Stimulated activated CD8-positive, alpha-beta memory T cell treated with anti-CD3 and anti-CD28 coated beads, Interleukin-2, amount 100 ng/mL, for 1 hour (primary cell): ENCODE measurements around the gene SCTR.

Experiments
- DNase-seq, 2 donors: peaks; one replicate each; pipeline ENCODE4 v3.0.0-alpha.2; 2020; ENCODE audit warnings: low read depth in 2 of 2

SCTR gene

DNA sequence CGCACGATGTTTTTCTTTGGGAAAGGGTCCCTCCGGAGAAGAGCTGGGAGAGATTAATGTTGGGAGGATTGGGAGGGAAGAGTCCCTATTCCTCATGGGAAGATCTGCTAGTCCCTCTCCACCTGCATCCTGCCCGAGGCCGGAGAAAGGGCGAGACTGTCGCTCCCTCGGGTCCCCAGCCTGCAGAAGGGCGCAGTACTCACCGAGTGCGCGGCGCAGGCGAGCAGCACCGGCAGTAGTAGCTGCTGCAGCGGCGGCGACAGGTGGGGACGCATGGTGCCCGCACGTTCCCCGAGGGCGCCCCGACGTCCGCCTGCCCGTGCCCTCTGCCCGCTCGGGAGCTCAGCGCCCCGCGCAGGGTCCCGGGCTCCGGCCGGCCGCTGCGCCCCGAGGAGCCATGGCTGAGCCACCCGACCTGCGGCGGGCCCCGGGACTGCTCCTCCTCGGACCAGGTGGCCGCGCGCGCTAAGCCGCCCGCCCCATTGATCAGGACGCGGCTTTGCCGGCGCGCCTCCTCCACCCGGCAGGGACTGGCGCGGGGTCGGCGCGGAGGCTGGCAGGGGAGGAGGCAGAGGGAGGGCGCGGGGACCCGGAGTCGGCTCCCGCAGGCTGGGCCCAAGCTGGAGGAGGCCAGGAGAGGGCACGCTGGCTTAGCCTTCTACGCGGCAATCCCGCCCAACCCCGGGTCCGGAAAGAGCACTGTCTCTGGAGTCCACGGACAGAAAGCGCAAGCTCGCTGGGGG lies at the start of gene SCTR:
SCTR (minus strand) TSS at position 532 of the 743 bp plus-strand sequence; CDS start at position 275, 257 bp downstream.
- no peak for DNase-seq

DNA sequence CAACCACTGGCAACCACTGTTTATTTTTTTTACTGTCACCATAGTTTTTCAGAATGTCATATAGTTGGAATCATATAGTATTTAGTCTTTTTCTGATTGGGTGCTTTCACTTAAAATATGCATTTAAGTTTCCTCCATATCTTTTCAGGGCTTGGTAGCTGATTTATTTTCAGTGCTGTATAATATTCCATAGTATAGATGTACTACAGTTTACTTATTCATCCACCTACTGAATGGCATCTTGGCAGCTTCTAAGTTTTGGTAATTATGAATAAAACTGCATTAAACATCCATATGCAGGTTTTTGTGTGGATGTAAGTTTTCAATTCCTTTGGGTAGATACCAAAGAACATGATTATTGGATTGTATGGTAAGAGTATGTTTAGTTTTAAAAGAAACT lies 43.0 kb upstream of the SCTR start:
- no peak for DNase-seq

DNA sequence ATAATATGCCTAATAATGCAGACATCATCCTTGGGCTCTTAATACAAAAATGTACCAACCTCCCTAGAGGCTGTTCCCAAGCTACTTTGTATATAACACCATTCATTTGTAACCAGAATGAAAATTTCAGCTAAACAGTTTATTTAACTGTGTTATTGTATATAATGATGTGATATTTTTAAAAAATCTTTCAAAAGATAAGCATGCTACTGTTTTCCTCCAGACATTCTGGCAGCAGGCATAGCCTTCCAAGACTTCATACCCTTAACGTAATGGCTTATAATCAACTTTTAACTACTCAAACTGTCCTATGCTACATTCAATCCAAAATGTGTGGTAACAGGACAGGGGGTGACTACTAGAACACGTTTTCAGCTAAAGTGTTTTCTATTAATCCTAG lies 41.2 kb upstream of the SCTR start:
- no peak for DNase-seq

DNA sequence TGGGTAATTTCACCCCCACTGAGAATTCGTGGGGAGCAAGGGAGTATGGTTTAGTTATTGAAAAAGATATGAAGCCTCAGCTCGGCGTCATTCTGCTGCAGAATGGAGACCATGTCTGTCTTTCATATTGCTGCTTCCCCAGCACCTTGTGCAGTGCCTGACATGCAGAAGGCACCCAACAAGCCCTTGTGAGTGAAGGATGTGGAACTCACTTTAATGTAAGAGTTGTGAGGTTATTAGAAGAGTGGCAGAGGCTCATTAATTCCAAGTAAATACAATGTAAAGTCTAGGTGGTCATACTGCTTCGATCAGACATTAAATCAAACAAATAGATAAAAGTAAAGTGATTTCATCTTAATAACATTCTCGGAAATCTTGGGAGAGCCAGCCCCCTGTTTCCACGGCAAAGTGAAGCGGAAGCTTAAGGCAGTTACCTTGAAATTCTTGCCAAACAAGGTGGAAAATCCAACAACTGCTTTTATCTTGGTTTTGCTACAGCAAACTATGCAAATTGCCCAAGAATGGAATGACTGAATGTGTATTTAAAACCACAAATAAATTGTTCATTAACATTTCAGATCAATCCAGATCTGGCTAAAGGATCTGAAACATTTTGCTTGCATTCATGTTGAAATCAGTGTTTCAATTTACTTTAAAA lies 29.5 kb upstream of the SCTR start:
- no peak for DNase-seq

DNA sequence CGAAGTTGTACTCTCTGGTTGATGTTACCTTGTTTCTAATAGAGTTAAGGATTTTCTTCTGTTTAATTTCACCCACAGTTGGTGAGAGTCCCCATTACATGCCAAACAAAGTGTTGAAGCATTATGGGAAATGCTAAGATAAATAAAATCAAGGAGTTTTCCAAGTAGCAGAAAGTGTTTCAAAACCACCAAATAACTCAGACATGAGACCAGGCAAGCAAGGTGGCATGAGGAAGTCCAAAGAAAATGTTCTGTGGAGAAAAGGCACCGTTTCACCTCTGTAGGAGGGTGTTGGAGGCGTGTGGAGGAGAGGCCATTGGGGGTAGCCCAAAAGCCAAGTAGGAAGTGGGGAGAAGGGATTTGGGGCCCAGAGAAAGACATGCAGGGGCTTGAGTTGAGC lies 28.6 kb upstream of the SCTR start:
- DNase-seq, result no peak

DNA sequence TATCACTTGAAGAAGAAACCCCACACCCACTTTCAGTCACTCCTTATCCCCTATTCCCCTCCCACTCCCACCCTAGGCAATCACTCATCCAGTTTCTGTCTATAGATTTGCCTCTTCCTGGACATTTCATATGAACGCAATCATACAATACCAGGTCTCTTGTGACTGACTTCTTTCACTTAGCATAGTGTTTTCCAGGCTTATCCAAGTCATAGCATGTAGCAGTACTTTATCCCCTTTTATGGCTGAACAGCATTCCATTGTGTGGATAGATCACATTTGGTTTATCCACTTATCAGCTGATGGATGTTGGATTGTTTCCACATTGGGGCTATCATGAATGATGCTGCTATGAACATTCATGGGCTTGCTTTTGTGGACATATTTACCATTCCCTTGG lies 26.6 kb upstream of the SCTR start:
- no peak for DNase-seq

DNA sequence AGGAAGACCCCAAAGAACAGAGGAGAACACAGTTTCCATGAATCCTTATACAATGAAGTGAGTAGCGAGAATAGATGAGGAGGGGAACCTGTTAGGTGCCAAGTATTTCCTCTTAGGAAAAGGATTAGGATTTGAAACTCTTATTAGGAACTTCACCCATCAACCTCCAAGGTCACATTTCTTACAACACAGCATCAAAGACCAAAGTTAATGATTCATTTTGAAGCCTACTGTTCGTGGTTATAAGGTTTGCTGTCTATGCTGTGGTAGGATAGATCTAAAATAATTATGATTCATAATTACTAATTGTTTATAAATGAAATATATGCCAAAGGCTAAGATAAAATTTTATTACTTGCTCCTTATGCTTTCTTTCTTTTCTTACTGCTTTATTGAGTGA lies 26.1 kb upstream of the SCTR start:
- no peak for DNase-seq

DNA sequence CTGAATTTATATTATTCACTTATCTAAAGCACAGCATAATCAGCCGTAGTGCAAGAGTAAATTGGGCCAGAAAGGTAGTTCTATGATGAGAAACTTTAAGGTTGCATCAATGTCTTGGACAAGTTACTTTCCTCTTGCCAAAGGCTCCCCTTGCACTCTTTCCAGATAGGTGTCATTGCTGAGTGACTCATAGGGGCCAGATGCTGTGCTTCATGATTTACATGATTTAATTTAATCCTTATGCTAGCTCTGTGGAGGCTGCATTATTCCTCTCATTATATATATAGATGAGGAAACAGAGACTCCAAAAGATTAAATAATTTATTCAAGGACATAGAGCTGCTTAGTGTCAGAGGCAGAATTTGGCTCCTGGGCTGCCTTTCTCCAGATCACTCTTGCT lies 25.0 kb upstream of the SCTR start:
- no peak for DNase-seq

DNA sequence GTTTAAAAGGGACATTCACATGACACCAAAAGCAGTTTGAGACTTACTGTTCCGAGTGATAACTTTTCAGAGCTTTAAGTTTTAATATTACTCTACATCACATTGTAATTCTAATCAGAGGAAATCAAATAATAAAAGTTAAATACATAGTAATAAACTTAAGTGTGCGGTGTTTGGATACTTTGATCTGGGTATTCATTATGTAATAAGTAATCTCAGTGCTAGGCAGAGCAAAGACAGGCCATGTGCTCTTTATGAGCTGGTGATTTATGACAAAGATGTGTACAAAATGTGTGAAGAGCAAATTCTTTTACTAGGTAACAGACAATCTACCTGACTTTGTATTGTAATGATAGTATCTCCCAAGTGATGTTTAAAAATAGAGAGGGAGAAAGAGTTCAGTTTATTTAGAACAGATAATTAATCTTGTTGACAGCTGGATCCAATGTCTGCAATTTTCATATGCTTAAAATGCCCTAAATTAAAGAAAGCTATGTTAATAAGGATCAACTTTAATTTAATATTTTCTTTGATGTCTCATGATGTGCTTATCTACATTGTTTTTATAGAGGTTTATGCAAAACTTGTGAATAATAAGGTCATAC lies 24.3 kb upstream of the SCTR start:
- no peak for DNase-seq

DNA sequence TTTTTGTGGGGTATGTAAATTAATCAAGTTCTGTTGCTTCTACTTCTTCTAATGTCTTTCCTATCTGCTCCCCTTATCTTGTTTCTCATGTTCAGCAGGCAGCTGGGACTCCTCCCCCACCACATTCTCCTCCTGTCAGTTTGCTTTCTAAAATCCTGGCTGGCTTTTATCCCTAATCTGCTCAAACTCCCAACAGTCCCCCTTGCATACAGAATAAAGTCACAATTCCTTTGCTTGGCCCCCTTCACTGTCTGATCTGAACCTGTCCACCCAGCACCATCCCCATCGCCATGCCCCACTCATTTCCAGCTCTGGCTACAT lies 22.1 kb upstream of the SCTR start:
- DNase-seq, result no peak

DNA sequence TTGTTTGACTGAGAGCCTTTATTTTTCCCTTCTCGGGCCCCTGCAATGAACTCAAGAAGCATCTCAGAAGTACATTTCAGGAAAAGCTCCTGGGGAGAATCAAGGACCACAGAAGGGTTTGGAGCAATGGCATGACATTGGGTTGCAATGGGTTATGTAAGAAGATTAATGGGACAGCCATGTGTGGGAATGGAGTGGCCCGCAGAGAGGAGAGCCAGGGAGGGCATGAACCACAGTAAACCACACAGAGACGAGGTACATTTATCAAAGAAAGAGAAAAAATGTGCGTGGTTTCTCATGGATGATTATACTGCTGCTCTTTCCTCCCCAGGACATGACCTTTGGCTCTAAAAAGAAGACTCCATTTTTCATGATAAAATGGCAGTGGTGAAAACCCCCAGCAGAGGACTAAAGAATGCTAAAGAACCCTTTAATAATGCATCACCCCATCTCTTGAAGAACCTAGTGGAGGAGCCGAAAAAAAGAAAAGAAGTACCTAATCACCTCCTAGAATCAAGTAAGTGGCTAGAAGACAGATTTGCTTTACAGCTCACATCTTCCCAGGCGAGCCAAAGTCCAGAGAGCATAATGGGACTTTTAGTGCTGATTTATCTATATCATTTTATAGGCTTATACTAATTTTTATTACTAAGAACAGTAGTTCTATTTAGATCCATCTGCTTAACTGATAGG lies 21.6 kb upstream of the SCTR start:
- DNase-seq, result no peak

DNA sequence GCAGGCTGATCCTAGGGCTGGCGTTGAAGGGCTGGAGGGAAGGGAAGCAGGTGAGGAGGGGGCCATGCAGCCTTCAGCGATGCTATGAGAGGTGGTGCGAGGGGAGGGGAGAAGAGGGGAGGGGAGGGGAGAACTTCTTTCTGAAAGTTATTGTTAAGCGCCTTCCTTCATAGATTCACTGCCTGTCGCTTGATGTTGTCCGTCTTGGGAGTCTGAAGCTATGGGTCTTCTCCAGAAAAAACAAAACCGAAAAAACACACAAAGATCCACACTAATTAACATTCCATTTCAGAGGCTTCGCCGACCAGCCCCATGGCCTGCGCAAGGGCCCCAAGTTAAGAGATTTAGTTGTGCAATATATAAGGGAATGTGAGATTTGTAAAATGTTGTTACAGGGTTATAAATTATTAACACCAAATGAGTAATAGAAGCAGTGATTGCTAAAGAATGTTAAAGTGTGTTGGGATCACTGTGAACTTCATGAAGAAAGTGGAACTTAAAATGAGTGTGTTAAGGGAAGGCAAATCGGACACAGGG lies 20.7 kb upstream of the SCTR start:
- no peak for DNase-seq

DNA sequence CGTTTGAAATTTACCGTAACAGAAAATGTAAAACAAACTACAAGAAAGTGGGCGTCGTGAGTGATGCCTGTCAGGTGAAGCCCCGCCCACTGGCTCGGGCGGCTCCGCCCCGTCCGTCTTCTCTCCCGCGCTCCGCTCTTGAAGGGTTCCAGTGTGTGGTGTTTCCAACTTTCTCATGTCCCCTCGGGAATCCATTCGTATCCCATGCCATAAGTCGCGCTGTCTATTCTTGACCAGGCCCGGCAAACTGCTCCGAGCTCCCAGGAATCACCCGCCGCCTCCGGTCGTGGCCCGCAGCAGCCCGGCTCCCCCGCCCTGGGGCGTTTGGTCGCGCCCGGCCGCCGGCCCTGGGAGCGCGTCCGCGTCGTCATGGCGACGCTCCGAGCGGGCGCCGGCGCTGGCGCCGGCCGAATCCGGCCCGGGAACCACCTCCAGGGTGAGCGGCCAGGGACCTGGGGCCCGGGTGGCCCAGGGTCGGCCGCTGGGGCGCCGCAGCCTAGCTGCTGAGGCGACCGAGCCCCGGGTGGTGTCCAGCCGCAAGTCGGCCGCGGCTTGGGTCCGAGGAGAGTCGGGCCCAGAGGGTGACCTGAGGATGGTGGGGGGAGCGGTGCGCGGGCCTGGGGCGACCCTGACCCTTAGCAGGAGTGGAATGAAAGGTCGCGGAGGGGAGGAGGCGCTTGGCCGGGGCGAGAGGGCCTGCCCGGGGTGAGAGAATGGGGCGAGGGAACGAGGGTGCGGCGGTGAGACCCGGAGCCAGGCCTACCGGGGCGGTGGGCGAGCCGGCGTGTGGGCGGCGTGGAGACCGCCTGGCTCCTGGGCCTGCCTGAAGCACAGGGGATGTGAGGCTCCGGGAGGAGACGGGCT lies 20.0 kb upstream of the SCTR start, which contains the start of gene CFAP221:
CFAP221 (plus strand) TSS at position 375 of the 864 bp plus-strand sequence. CDS start 1,683 bp downstream, outside the sequence.
- no peak for DNase-seq

DNA sequence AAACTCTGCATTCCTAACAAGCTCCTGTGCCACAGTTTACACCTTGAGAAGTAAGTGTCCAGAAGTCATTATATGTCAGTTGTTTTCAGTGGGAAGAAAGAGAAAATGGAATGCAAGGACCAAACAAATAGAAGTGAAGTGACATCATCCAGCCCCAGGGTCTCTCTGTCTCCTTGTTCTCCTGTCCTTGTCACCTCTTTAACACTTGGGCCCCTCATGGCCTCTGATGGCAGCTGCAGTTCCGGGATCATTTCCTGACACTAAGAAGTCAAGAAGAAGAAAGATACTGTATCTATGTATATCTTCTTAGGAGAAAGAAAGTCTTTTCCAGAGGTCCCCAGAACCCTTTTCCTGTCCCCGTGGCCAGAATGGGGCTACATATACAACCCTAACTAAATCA lies 17.2 kb upstream of the SCTR start:
- DNase-seq, result no peak

DNA sequence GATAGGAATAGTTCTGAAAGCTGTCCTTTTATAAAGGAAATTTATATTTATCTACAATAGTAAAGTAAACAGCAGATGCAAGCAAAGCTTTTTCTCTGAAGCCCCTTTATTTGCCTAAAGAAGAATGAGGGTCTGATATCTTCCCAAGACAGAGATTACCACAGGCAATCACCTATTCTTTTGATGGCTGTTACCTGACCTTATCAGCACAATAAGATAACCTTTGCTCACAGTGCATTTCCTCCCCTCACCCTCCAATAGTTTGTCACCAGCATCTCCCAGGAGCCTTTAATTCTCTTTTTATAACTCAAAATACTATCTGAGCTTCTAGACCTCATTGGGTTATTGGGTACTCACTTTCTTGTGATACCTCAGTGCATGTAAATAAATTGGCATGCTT lies 13.5 kb upstream of the SCTR start:
- DNase-seq, result no peak

DNA sequence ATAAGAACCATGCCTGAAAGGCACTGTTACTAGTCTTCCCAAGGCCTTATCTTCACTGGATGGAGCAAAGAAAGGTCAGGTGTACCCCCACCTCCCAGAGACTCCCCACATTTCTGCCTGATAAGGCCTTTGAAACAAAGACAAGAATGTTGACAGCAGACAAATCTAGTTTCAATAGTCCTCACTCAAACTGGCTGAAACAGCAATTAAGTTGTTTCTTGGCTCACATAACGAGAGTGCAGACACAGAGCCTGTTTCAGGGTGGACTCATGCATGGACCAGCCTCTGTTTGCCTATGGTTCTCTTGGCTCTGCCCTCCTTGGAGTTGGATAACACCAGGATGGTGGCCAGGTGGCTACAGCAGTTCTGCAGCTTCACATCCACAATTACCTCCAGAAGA lies 12.4 kb upstream of the SCTR start:
- no peak for DNase-seq

DNA sequence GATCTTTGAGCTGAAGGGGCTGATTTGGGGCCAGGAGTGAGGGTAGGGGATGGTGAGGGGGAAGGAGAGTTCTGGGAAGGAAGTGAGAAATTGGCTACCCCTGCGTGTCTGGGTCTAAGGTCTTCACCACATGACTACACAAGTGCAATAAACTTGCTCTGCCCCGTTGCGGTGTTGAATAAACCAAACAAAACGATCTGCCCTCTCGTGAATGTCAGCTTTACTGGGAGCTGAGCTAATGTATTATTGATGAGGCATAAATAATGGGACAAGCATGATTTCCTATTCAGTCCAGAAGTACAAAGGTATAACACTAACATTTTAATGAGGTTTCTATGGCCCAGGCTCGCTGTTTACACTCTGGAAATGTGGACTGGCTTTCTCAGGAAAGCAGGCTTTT lies 11.9 kb upstream of the SCTR start:
- no peak for DNase-seq

DNA sequence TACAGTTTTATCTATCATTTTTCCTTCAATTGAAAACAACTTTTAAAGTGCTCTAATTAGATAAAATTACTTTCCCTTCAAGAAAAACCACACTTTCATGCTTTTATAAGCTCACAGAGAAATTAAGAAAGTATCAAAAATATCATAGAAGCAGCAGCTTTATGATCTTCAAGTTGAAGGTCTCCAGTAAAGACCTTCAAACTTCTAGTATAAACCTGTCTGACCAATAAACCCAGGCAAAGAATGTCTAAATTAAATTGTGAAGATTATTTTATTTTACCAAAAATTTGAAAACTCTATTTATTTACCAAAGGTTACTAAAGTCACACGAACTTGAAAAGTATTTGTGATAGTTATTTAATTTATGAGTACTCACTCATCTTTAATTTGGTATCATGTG lies 9.3 kb upstream of the SCTR start:
- DNase-seq, result no peak

DNA sequence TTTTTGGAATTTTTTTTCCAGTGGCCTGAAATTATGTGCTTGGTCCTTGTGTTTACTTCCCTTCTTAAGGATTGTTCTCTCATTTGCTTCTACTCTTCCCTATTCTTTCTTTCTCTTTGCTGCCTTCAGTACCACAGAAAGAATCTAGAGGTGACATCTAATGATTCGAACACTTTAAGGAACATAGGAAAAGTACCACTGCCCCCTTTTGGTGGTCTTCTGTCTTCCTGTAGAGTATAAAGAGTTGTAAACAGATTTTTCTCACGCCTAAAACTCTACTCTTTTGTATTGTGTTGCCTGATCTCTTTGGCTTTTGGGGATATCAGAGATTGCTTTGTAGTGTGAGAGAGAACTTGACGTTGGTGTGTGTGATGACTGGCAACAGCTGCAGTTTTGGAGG lies 7.0 kb upstream of the SCTR start:
- DNase-seq, result no peak

DNA sequence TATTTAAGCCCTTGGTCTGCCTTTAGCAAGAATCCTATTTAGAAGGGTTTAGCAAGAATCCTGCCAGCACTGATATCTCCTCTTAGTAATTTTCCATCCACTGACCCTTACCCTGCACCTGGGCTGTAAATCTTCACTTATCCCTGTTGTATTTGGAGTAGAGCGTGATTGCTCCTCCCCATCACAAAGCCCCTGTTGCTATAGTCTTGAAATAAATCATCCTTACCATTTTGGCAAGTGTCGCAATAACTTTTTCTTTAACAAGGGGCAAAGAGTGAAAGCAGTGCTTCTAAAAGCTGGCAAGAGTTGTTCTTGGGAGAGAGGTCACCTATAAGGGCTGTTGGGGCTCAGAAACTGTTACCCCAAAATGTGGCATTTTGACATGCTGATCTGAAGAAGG lies 3.7 kb upstream of the SCTR start:
- DNase-seq, result no peak

DNA sequence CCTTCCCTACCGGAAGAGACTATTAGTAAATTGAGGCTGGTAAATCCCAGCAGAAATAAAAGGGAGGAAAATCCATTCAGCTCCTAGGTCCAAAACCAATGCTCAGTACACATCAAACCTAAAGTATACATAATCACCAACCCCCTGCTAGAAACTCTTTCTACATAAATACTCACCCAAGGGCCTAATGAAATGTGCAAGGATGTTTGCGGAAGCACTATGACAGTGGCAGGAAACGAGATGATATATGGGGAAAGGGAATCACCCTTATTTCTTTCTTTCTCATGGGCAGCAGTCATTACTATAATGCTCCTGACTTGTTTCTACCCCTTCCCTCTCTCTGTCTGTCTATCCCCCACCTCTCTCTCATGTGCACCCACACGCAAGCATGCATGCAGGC lies 1.3 kb upstream of the SCTR start:
- no peak for DNase-seq
